ENCODE data around the gene CD151.

Gene CD151

GRCh38 chr11:829176-829846 is 3.4 kb upstream of the CD151 start:
- no peaks in the 10 kb centered on the region for H3K9me3 ChIP-seq (ENCODE audit: control insufficient read depth in 1 of 2, low read length in 2 of 2)
- peaks cover 55 to 73% of the 10 kb centered on the region in 2 donors for H3K4me1 ChIP-seq (ENCODE audit: control insufficient read depth in 1 of 2, insufficient read depth in 2 of 2, low read length in 2 of 2)
- no peaks in the 10 kb centered on the region for H3K36me3 ChIP-seq (ENCODE audit: control insufficient read depth in 1 of 2, insufficient read depth in 2 of 2, low read length in 2 of 2)
- H3K27ac ChIP-seq (ENCODE audit: low read depth, low read length) = peak overlapping the region; percentile 46
- H3K9ac ChIP-seq (ENCODE audit: low read depth in 1 of 2, low read length in 2 of 2) = peak overlapping the region; percentile 43 to 83
- H3K4me3 ChIP-seq (ENCODE audit: low read depth in 1 of 2, low read length in 2 of 2) = peak overlapping the region; percentile 56 to 67
- H3K27me3 ChIP-seq (ENCODE audit: control insufficient read depth in 1 of 2, insufficient read depth in 2 of 2, low read length in 2 of 2) = no peaks in the 10 kb centered on the region

GRCh38 chr11:829847-830294 is 2.9 kb upstream of the CD151 start:
- Histone ChIP-seq H3K4me1 (ENCODE audit: control insufficient read depth in 1 of 2, insufficient read depth in 2 of 2, low read length in 2 of 2) (peaks cover 60 to 78% of the 10 kb centered on the region in 2 donors), H3K27ac (ENCODE audit: low read depth, low read length) (no peak overlapping the region), H3K9me3 (ENCODE audit: control insufficient read depth in 1 of 2, low read length in 2 of 2) (no peaks in the 10 kb centered on the region), H3K9ac (ENCODE audit: low read depth in 1 of 2, low read length in 2 of 2) (peak overlapping the region; percentile 43 to 83), H3K36me3 (ENCODE audit: control insufficient read depth in 1 of 2, insufficient read depth in 2 of 2, low read length in 2 of 2) (no peaks in the 10 kb centered on the region), H3K27me3 (ENCODE audit: control insufficient read depth in 1 of 2, insufficient read depth in 2 of 2, low read length in 2 of 2) (no peaks in the 10 kb centered on the region), H3K4me3 (ENCODE audit: low read depth in 1 of 2, low read length in 2 of 2) (peak overlapping the region; percentile 56 to 67)

- peaks cover 54 to 75% of the 10 kb centered on the region in 2 donors for H3K4me1 ChIP-seq (ENCODE audit: control insufficient read depth in 1 of 2, insufficient read depth in 2 of 2, low read length in 2 of 2)
- H3K9ac ChIP-seq (ENCODE audit: low read depth in 1 of 2, low read length in 2 of 2) = peak overlapping the region in 1 of 2 donors; percentile 83
- H3K36me3 ChIP-seq (ENCODE audit: control insufficient read depth in 1 of 2, insufficient read depth in 2 of 2, low read length in 2 of 2) = no peaks in the 10 kb centered on the region
- H3K4me3 ChIP-seq (ENCODE audit: low read depth in 1 of 2, low read length in 2 of 2) = peak overlapping the region; percentile 56 to 67
- no peaks in the 10 kb centered on the region for H3K9me3 ChIP-seq (ENCODE audit: control insufficient read depth in 1 of 2, low read length in 2 of 2)
- no peak overlapping the region for H3K27ac ChIP-seq (ENCODE audit: low read depth, low read length)
- no peaks in the 10 kb centered on the region for H3K27me3 ChIP-seq (ENCODE audit: control insufficient read depth in 1 of 2, insufficient read depth in 2 of 2, low read length in 2 of 2)
Measured at GRCh38 chr11:830295-831117, 2.2 kb upstream of the CD151 start.

- Histone ChIP-seq H3K9me3 (ENCODE audit: control insufficient read depth in 1 of 2, low read length in 2 of 2) (no peaks in the 10 kb centered on the region), H3K4me1 (ENCODE audit: control insufficient read depth in 1 of 2, insufficient read depth in 2 of 2, low read length in 2 of 2) (peaks cover 47 to 67% of the 10 kb centered on the region in 2 donors), H3K36me3 (ENCODE audit: control insufficient read depth in 1 of 2, insufficient read depth in 2 of 2, low read length in 2 of 2) (peaks cover 0 to 3% of the 10 kb centered on the region in 2 donors), H3K4me3 (ENCODE audit: low read depth in 1 of 2, low read length in 2 of 2) (peak overlapping the region in 1 of 2 donors; percentile 21), H3K27ac (ENCODE audit: low read depth, low read length) (no peak overlapping the region), H3K9ac (ENCODE audit: low read depth in 1 of 2, low read length in 2 of 2) (no peak overlapping the region), H3K27me3 (ENCODE audit: control insufficient read depth in 1 of 2, insufficient read depth in 2 of 2, low read length in 2 of 2) (no peaks in the 10 kb centered on the region)
Measured at GRCh38 chr11:831118-831864, 1.5 kb upstream of the CD151 start.

- Histone ChIP-seq H3K9me3 (ENCODE audit: control insufficient read depth in 1 of 2, low read length in 2 of 2) (no peaks in the 10 kb centered on the region), H3K4me3 (ENCODE audit: low read depth in 1 of 2, low read length in 2 of 2) (peak overlapping the region; percentile 62 to 65), H3K36me3 (ENCODE audit: control insufficient read depth in 1 of 2, insufficient read depth in 2 of 2, low read length in 2 of 2) (peaks cover 4 to 10% of the 10 kb centered on the region in 2 donors), H3K4me1 (ENCODE audit: control insufficient read depth in 1 of 2, insufficient read depth in 2 of 2, low read length in 2 of 2) (peaks cover 46 to 66% of the 10 kb centered on the region in 2 donors), H3K27me3 (ENCODE audit: control insufficient read depth in 1 of 2, insufficient read depth in 2 of 2, low read length in 2 of 2) (no peaks in the 10 kb centered on the region), H3K9ac (ENCODE audit: low read depth in 1 of 2, low read length in 2 of 2) (peak overlapping the region; percentile 39 to 60), H3K27ac (ENCODE audit: low read depth, low read length) (no peak overlapping the region)
Measured at GRCh38 chr11:831961-832528, 707 bp upstream of the CD151 start.

GRCh38 chr11:833114-833791 is 501 bp downstream of the CD151 start:
- Histone ChIP-seq H3K4me1 (ENCODE audit: control insufficient read depth in 1 of 2, insufficient read depth in 2 of 2, low read length in 2 of 2) (peaks cover 48 to 69% of the 10 kb centered on the region in 2 donors), H3K27ac (ENCODE audit: low read depth, low read length) (peak overlapping the region; percentile 92), H3K4me3 (ENCODE audit: low read depth in 1 of 2, low read length in 2 of 2) (peak overlapping the region; percentile 75 to 78), H3K9me3 (ENCODE audit: control insufficient read depth in 1 of 2, low read length in 2 of 2) (no peaks in the 10 kb centered on the region), H3K27me3 (ENCODE audit: control insufficient read depth in 1 of 2, insufficient read depth in 2 of 2, low read length in 2 of 2) (no peaks in the 10 kb centered on the region), H3K36me3 (ENCODE audit: control insufficient read depth in 1 of 2, insufficient read depth in 2 of 2, low read length in 2 of 2) (peaks cover 4 to 22% of the 10 kb centered on the region in 2 donors), H3K9ac (ENCODE audit: low read depth in 1 of 2, low read length in 2 of 2) (peak overlapping the region; percentile 92 to 93)

- Histone ChIP-seq H3K4me1 (ENCODE audit: control insufficient read depth in 1 of 2, insufficient read depth in 2 of 2, low read length in 2 of 2) (peaks cover 47 to 67% of the 10 kb centered on the region in 2 donors), H3K9ac (ENCODE audit: low read depth in 1 of 2, low read length in 2 of 2) (peak overlapping the region; percentile 92 to 93), H3K36me3 (ENCODE audit: control insufficient read depth in 1 of 2, insufficient read depth in 2 of 2, low read length in 2 of 2) (peaks cover 9 to 27% of the 10 kb centered on the region in 2 donors), H3K9me3 (ENCODE audit: control insufficient read depth in 1 of 2, low read length in 2 of 2) (no peaks in the 10 kb centered on the region), H3K4me3 (ENCODE audit: low read depth in 1 of 2, low read length in 2 of 2) (peak overlapping the region; percentile 75 to 78), H3K27me3 (ENCODE audit: control insufficient read depth in 1 of 2, insufficient read depth in 2 of 2, low read length in 2 of 2) (no peaks in the 10 kb centered on the region), H3K27ac (ENCODE audit: low read depth, low read length) (peak overlapping the region; percentile 92)
Measured at GRCh38 chr11:833849-834311, 1.1 kb downstream of the CD151 start.

- Histone ChIP-seq H3K27ac (ENCODE audit: low read depth, low read length) (peak overlapping the region; percentile 92), H3K9me3 (ENCODE audit: control insufficient read depth in 1 of 2, low read length in 2 of 2) (no peaks in the 10 kb centered on the region), H3K9ac (ENCODE audit: low read depth in 1 of 2, low read length in 2 of 2) (peak overlapping the region; percentile 44 to 93), H3K27me3 (ENCODE audit: control insufficient read depth in 1 of 2, insufficient read depth in 2 of 2, low read length in 2 of 2) (no peaks in the 10 kb centered on the region), H3K4me1 (ENCODE audit: control insufficient read depth in 1 of 2, insufficient read depth in 2 of 2, low read length in 2 of 2) (peaks cover 46 to 62% of the 10 kb centered on the region in 2 donors), H3K36me3 (ENCODE audit: control insufficient read depth in 1 of 2, insufficient read depth in 2 of 2, low read length in 2 of 2) (peaks cover 14 to 34% of the 10 kb centered on the region in 2 donors), H3K4me3 (ENCODE audit: low read depth in 1 of 2, low read length in 2 of 2) (peak overlapping the region; percentile 75 to 78)
Measured at GRCh38 chr11:834371-835316, 1.9 kb downstream of the CD151 start.
